NCI-H2196 (cell line): ENCODE measurements around the gene TTYH1.

Source experiments
- DNase-seq: peaks from one replicate; lab custom pipeline; 2025; ENCODE audit not compliant: unreplicated experiment; lab: John Stamatoyannopoulos, UW

Gene TTYH1

GRCh38 chr19:54392105-54392504 is 23.2 kb upstream of the TTYH1 start:
- no peak for DNase-seq

- DNase-seq = no peak
Observed at GRCh38 chr19:54393381-54393780, 21.9 kb upstream of the TTYH1 start.

- no peak for DNase-seq
Observed at GRCh38 chr19:54395685-54396084, 19.6 kb upstream of the TTYH1 start.

- no peak for DNase-seq
Observed at GRCh38 chr19:54399189-54399588, 16.1 kb upstream of the TTYH1 start.

GRCh38 chr19:54400913-54401312 is 14.4 kb upstream of the TTYH1 start:
- no peak for DNase-seq

- no peak for DNase-seq
Observed at GRCh38 chr19:54403054-54403453, 12.2 kb upstream of the TTYH1 start.

- no peak for DNase-seq
Observed at GRCh38 chr19:54405628-54406027, 9.6 kb upstream of the TTYH1 start.

GRCh38 chr19:54407780-54408179 is 7.5 kb upstream of the TTYH1 start:
- no peak for DNase-seq

GRCh38 chr19:54408456-54409026 is 6.7 kb upstream of the TTYH1 start:
- DNase-seq = no peak

GRCh38 chr19:54411033-54411432 is 4.2 kb upstream of the TTYH1 start:
- no peak for DNase-seq

- DNase-seq = no peak
Observed at GRCh38 chr19:54412877-54413276, 2.4 kb upstream of the TTYH1 start.

GRCh38 chr19:54414156-54414555 is 1.1 kb upstream of the TTYH1 start:
- no peak for DNase-seq

GRCh38 chr19:54415901-54416673 is 823 bp downstream of the TTYH1 start:
- no peak for DNase-seq

- no peak for DNase-seq
Observed at GRCh38 chr19:54416695-54417491, 1.6 kb downstream of the TTYH1 start.

GRCh38 chr19:54418030-54418929 is 3.0 kb downstream of the TTYH1 start:
- no peak for DNase-seq

GRCh38 chr19:54418930-54419800 is 3.9 kb downstream of the TTYH1 start:
- DNase-seq = no peak

- no peak for DNase-seq
Observed at GRCh38 chr19:54420068-54420382, 4.8 kb downstream of the TTYH1 start.

GRCh38 chr19:54420383-54421168 is 5.3 kb downstream of the TTYH1 start:
- DNase-seq = no peak

GRCh38 chr19:54421169-54421516 is 5.9 kb downstream of the TTYH1 start:
- no peak for DNase-seq

GRCh38 chr19:54421521-54421920 is 6.3 kb downstream of the TTYH1 start:
- DNase-seq = no peak
